Gastrocnemius medialis (tissue), 4 donors: Measurements from ENCODE around the gene BNC2. TPM values are rescaled to one million over a fixed set of nuclear protein-coding genes. Genes with fewer than 3 reads are reported as not detected.

Experiments
- ATAC-seq, 2 donors: fragments of 150-250 bp; one replicate each; pipeline ENCODE4 v1.9.1; 2016
- DNase-seq, 2 donors: peaks; one replicate each; pipeline ENCODE4 v3.0.0-alpha.2; 2019
- H3K27ac ChIP-seq, 4 donors: fragments of 200-600 bp; sonication (generic); 1 replicate in 1 of 4; 2 replicates in 3 of 4; pipeline ENCODE4 v1.5.1; 2016 to 2018; ENCODE audit warnings: mild to moderate bottlenecking in 2 of 4, moderate library complexity in 1 of 4
- H3K27me3 ChIP-seq, 3 donors: fragments of 200-600 bp; sonication (generic) in 2 of 3; 1 replicate in 1 of 3; 2 replicates in 2 of 3; pipeline versions ENCODE4 v1.5.1 to v1.6.0; 2016 to 2019; ENCODE audit warnings: mild to moderate bottlenecking in 1 of 3, moderate library complexity in 1 of 3
- H3K36me3 ChIP-seq, 2 donors: fragments of 200-600 bp; sonication (generic) in 1 of 2; one replicate each; pipeline ENCODE4 v1.5.1; 2017 to 2018
- H3K4me1 ChIP-seq, 2 donors: fragments of 200-600 bp; sonication (generic) in 1 of 2; one replicate each; pipeline ENCODE4 v1.5.1; 2016 to 2017; ENCODE audit warnings: mild to moderate bottlenecking in 2 of 2
- H3K4me3 ChIP-seq, 4 donors: fragments of 200-600 bp; sonication (generic) in 3 of 4; 1 replicate in 1 of 4; 2 replicates in 3 of 4; pipeline ENCODE4 v1.5.1; 2016 to 2019; ENCODE audit warnings: mild to moderate bottlenecking in 2 of 4
- H3K9me3 ChIP-seq, 3 donors: fragments of 200-600 bp; sonication (generic) in 2 of 3; 1 replicate in 1 of 3; 2 replicates in 2 of 3; pipeline ENCODE4 v1.5.1; 2016 to 2019
- POLR2A ChIP-seq, 2 donors: fragments of 450-650 bp; IDR thresholded peaks; one replicate each; pipeline ENCODE4 v1.6.1; 2017; ENCODE audit warnings: antibody characterized with exemption in 2 of 2, mild to moderate bottlenecking in 2 of 2, moderate library complexity in 2 of 2
- in situ Hi-C, 4 donors: fragments of 200-750 bp; cut with MboI; loops; one replicate each; pipeline versions ENCODE4 v1.15.0 to v1.8.0; 2017; ENCODE audit warnings: low sequenced_read_pairs in 4 of 4
- intact Hi-C: fragments of 100-400 bp; cut with DNase I; formaldehyde crosslinking; loops from one replicate; pipeline ENCODE4 v1.15.1; 2023; ENCODE audit warnings: low total_unique reads
- total RNA-seq, 4 donors: library from RNA; depleted of rRNA; stranded (reverse); fragments of >200 nt; gene quantifications; one replicate each; pipeline versions ENCODE4 v1.1.0 to v1.2.3, GENCODE V29; 2016
- TF ChIP-seq, protein P1 (sequence below), 5 experiments: fragments of 450-650 bp in 3 of 5; fragments of 200-600 bp in 2 of 5; sonication (generic) in 2 of 5; IDR thresholded peaks in 4 of 5; conservative IDR thresholded peaks in 1 of 5; 1 replicate in 4 of 5; 2 replicates in 1 of 5; pipeline ENCODE4 v1.5.1; 2016 to 2019; ENCODE audit warnings: antibody characterized with exemption in 5 of 5, mild to moderate bottlenecking in 3 of 5, moderate library complexity in 3 of 5

BNC2 gene
- total RNA-seq, 4 donors from 2014 or later, result 40.9 to 122 (median 68.7) TPM

DNA sequence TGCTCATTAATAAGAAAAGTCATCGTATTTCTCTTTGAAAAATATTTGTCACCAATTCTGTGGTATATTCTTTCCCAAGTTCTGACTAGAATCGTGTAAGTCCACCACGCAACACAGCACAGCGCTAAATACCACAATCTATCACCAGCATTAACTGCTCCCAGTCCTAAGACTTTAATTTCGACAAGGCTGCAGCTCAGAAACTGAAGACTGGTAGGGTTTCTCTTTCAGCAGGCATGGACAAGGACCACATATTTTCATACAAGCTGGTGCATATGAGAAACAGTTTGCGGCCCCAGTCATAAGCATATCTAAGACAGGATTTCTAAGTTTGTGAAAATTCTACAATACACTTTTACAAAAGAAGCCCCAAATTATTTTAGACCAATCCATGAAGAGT lies 24.1 kb downstream of the BNC2 start:
- Histone ChIP-seq H3K9me3 (no peaks in the 10 kb centered on the region), H3K4me1 (no peaks in the 10 kb centered on the region), H3K27me3 (no peaks in the 10 kb centered on the region), H3K36me3 (no peaks in the 10 kb centered on the region), H3K4me3 (no peak overlapping the region), H3K27ac (no peak overlapping the region)
- intact Hi-C loops (no loop called here), in situ Hi-C loops (no loop called here)
- DNase-seq (no peak), ATAC-seq (no peak)
- TF ChIP-seq, protein P1, sequence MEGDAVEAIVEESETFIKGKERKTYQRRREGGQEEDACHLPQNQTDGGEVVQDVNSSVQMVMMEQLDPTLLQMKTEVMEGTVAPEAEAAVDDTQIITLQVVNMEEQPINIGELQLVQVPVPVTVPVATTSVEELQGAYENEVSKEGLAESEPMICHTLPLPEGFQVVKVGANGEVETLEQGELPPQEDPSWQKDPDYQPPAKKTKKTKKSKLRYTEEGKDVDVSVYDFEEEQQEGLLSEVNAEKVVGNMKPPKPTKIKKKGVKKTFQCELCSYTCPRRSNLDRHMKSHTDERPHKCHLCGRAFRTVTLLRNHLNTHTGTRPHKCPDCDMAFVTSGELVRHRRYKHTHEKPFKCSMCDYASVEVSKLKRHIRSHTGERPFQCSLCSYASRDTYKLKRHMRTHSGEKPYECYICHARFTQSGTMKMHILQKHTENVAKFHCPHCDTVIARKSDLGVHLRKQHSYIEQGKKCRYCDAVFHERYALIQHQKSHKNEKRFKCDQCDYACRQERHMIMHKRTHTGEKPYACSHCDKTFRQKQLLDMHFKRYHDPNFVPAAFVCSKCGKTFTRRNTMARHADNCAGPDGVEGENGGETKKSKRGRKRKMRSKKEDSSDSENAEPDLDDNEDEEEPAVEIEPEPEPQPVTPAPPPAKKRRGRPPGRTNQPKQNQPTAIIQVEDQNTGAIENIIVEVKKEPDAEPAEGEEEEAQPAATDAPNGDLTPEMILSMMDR (IDR thresholded peaks at IDR 0.05 in 4 of 5, conservative IDR thresholded peaks at IDR 0.05 in 1 of 5), result no peak
- no peak for TF ChIP-seq POLR2A (IDR thresholded peaks at IDR 0.05)

DNA sequence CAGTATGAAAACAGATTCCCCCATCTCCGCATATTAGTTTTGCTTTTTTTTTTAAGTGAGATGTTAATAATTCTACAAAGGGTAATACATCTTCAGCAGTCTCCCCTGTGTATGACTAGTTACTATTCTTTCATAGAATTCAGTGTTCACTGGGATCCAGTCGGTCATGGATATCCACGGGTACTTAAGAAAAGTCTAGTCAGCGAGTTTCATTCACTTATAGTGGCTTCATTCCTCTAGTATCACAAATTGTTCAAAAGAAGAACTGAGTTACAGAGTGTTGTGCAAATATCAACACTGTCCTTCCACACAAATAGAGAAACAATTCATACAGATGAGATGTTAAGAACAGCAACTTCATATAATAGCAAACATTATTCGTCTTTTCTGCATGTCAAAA lies 35.7 kb downstream of the BNC2 start:
- intact Hi-C loops (no loop called here), in situ Hi-C loops (no loop called here)
- Histone ChIP-seq H3K27me3 (no peaks in the 10 kb centered on the region), H3K9me3 (no peaks in the 10 kb centered on the region), H3K4me1 (peaks cover 0 to 7% of the 10 kb centered on the region in 2 donors), H3K4me3 (no peak overlapping the region), H3K27ac (no peak overlapping the region), H3K36me3 (no peaks in the 10 kb centered on the region)
- no peak for DNase-seq
- ATAC-seq, result no peak
- no peak for TF ChIP-seq POLR2A (IDR thresholded peaks at IDR 0.05)
- TF ChIP-seq, protein P1 (IDR thresholded peaks at IDR 0.05 in 4 of 5, conservative IDR thresholded peaks at IDR 0.05 in 1 of 5), result no peak

DNA sequence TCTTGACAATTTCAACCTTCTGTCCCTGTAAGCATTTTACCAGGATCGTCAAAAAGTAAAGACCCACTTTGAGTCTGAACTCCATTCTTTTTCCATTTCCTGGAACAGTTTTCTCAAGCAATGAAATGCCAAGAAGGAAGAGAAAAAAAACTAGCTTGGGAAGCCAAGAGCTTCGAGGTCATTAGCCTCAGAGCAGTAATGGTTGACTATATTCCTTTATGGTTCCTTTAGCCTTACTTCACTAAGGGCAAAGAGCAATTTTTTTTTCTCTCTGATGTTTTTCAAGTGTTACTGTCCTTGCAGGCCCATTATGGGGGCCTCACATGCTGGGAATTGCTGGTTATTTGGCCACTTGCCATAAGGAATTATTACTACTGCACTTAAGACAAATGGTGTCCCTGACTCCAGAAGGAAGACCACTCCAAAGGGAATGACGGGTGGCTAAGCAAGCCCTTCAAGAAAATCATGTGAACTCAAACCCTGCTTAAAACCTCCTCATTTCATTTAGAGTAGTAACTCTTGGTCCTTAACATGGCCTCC lies 37.1 kb downstream of the BNC2 start:
- Histone ChIP-seq H3K4me3 (no peak overlapping the region), H3K9me3 (no peaks in the 10 kb centered on the region), H3K27me3 (no peaks in the 10 kb centered on the region), H3K27ac (no peak overlapping the region), H3K4me1 (peaks cover under 1 to 8% of the 10 kb centered on the region in 2 donors), H3K36me3 (no peaks in the 10 kb centered on the region)
- in situ Hi-C loops (no loop called here), intact Hi-C loops (no loop called here)
- no peak for DNase-seq
- no peak for ATAC-seq
- TF ChIP-seq, protein P1 (IDR thresholded peaks at IDR 0.05 in 4 of 5, conservative IDR thresholded peaks at IDR 0.05 in 1 of 5), result no peak
- TF ChIP-seq POLR2A (IDR thresholded peaks at IDR 0.05), result no peak

DNA sequence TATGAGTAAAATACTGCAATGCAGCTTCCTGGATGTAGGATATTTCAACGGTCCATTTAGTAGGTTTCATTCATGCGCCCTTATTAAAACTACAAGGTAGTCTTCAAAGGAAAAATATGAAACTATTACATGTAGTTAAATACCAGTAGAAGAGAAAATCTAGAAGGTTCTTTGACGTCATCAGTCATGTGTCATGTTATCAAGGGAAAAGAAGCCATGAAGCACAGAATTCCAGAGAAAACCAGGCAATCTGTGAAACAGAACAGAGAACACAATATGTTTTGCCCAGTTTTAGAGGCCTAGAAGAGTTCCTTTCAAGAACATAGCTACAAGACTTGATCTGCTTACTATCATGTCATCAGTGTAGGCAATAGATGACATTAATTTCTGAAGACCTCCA lies 38.4 kb downstream of the BNC2 start:
- DNase-seq (no peak), ATAC-seq (no peak)
- in situ Hi-C loops (no loop called here), intact Hi-C loops (no loop called here)
- Histone ChIP-seq H3K9me3 (no peaks in the 10 kb centered on the region), H3K27me3 (no peaks in the 10 kb centered on the region), H3K4me3 (no peak overlapping the region), H3K36me3 (no peaks in the 10 kb centered on the region), H3K27ac (no peak overlapping the region), H3K4me1 (peaks cover 8 to 13% of the 10 kb centered on the region in 2 donors)
- no peak for TF ChIP-seq POLR2A (IDR thresholded peaks at IDR 0.05)
- TF ChIP-seq, protein P1 (IDR thresholded peaks at IDR 0.05 in 4 of 5, conservative IDR thresholded peaks at IDR 0.05 in 1 of 5), result no peak

DNA sequence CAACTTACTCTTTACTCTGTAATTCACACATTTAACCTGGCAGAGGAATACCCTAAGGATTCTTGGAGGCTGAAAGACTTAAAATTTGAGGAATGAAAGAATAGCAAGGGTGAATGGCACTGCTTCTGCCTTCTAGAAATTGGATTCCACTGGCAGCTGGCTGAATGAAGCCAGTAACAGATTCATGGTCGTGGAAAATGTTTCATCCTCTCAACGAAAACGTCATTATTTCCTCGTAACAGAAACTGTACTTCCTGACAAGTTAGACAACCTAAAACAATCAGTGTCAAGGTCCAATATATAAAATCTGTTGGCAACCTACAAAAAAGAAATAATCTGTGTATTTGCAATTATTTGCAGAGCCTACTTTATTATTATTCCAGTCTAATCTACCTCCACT lies 39.7 kb downstream of the BNC2 start:
- no peaks in the 10 kb centered on the region for H3K9me3 ChIP-seq
- peak overlapping the region in 1 of 4 donors; percentile 45 for H3K27ac ChIP-seq
- H3K27me3 ChIP-seq, result no peaks in the 10 kb centered on the region
- intact Hi-C loops (no loop called here), in situ Hi-C loops (no loop called here)
- H3K4me1 ChIP-seq, result peaks cover 9 to 13% of the 10 kb centered on the region in 2 donors
- ATAC-seq, result no peak
- H3K36me3 ChIP-seq, result no peaks in the 10 kb centered on the region
- DNase-seq, result no peak
- H3K4me3 ChIP-seq, result no peak overlapping the region
- TF ChIP-seq, protein P1 (IDR thresholded peaks at IDR 0.05 in 4 of 5, conservative IDR thresholded peaks at IDR 0.05 in 1 of 5), result no peak
- TF ChIP-seq POLR2A (IDR thresholded peaks at IDR 0.05), result no peak
